ENCODE data around the gene USP25. TPM values are rescaled to one million over a fixed set of nuclear protein-coding genes. Genes with fewer than 3 reads are reported as not detected.

The USP25 gene
- polyA plus RNA-seq, 1 donor (not counting 4 experiments of a cell fraction or from before 2014, with no cell fraction given): 17.8 TPM

DNA sequence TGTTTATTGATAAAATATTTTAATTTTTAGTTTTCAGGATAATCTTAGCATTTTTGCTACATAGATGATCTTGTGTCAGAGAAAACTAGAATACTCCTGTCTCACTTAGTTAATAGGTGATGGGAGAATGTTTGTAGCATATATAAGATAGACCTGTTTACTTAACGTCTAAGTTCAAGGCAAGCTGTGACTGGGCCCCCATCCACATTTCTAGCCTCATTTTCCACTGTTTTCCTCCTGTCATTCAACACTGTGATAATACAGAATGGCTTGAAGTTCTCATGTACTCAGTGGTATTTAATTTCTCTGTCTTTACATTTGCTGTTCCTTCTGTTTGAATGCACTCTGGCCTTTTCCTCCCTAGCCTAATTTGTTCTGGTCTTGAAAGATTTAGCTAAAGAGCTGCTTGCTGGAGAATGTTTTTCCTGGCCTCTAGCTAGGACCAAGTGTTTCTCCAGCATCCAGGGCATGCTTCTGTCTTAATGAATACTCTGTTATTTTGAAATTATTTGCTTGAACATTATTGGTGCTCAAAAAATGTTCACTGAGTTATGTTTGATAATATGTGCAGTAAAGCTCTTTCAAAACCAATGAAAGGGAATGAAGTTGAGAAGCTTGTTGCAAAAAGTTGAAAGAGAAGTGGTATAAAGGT is 37.3 kb downstream of the USP25 start:
- Histone ChIP-seq H2AFZ (ENCODE audit: control insufficient read depth, low read length) (no peak overlapping the region), H3K36me3 (ENCODE audit: control insufficient read depth in 2 of 2, extremely low read depth in 1 of 2, insufficient read depth in 2 of 2, low read length in 2 of 2) (no peaks in the 10 kb centered on the region), H3K9me1 (ENCODE audit: control insufficient read depth, extremely low read depth, insufficient read depth, low read length) (no peaks in the 10 kb centered on the region), H3K4me3 (ENCODE audit: control insufficient read depth in 2 of 3, extremely low read depth in 1 of 3, insufficient read depth in 2 of 3, low read depth in 1 of 3, low read length in 3 of 3) (no peak overlapping the region), H3K27ac (ENCODE audit: control insufficient read depth, insufficient read depth, low read length) (no peak overlapping the region), H3K4me1 (ENCODE audit: control insufficient read depth, extremely low read depth, insufficient read depth, low read length) (peaks cover 17% of the 10 kb centered on the region), H3K27me3 (ENCODE audit: control insufficient read depth, extremely low read depth, insufficient read depth, low read length) (no peaks in the 10 kb centered on the region), H3K4me2 (ENCODE audit: control insufficient read depth, extremely low read depth, insufficient read depth, low read depth, low read length) (no peak overlapping the region), H4K20me1 (ENCODE audit: control insufficient read depth, extremely low read depth, insufficient read depth, low read length) (no peaks in the 10 kb centered on the region), H3K9ac (ENCODE audit: control insufficient read depth, extremely low read depth, insufficient read depth, low read length) (no peak overlapping the region), H3K9me3 (ENCODE audit: control insufficient read depth, low read depth, low read length) (no peaks in the 10 kb centered on the region), H3K79me2 (ENCODE audit: control insufficient read depth, insufficient read depth, low read length) (peaks cover 13% of the 10 kb centered on the region)
- dilution Hi-C loops (cut with MboI; ENCODE audit: extremely low pct_ligation_motif_present, low sequenced_read_pairs): no loop called here
- TF ChIP-seq, protein P1, sequence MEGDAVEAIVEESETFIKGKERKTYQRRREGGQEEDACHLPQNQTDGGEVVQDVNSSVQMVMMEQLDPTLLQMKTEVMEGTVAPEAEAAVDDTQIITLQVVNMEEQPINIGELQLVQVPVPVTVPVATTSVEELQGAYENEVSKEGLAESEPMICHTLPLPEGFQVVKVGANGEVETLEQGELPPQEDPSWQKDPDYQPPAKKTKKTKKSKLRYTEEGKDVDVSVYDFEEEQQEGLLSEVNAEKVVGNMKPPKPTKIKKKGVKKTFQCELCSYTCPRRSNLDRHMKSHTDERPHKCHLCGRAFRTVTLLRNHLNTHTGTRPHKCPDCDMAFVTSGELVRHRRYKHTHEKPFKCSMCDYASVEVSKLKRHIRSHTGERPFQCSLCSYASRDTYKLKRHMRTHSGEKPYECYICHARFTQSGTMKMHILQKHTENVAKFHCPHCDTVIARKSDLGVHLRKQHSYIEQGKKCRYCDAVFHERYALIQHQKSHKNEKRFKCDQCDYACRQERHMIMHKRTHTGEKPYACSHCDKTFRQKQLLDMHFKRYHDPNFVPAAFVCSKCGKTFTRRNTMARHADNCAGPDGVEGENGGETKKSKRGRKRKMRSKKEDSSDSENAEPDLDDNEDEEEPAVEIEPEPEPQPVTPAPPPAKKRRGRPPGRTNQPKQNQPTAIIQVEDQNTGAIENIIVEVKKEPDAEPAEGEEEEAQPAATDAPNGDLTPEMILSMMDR (optimal IDR thresholded peaks at IDR 0.05 in 1 of 3, IDR thresholded peaks at IDR 0.05 in 1 of 3, conservative IDR thresholded peaks at IDR 0.05 in 1 of 3; ENCODE audit: extremely low read depth in 1 of 3, insufficient read depth in 2 of 3, low read length in 3 of 3): no peak
- TF ChIP-seq EZH2 (IDR thresholded peaks at IDR 0.05; ENCODE audit: low read length): no peak
- FAIRE-seq (no peak), DNase-seq (ENCODE audit: low read depth, low spot score) (no peak)

DNA sequence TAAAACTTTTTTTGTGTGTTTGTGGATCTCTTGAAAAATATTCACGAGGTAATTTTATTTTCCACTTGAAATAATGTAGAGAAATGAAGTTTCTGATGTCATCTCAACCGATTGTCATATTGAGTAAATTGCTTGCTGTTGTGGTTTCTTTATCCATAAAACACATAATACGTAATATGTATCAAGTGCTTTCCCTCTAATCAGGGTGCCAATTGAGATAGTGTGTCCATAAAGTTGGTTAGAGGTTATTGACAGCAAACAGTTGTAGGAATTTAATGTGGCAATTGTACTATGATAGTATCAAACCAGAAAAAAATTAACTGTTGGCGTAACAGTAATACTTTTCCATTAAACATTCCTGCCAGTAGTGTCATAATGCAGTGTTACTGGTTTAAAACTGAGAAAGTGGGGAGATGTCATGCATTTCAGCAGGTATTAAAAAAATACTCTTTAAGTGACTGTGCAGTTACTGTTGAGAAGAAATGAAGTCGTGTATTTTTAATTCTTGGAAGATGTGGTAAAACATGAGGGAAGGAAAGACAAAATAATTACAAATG is 38.3 kb downstream of the USP25 start:
- TF ChIP-seq, protein P1 (optimal IDR thresholded peaks at IDR 0.05 in 1 of 3, IDR thresholded peaks at IDR 0.05 in 1 of 3, conservative IDR thresholded peaks at IDR 0.05 in 1 of 3; ENCODE audit: extremely low read depth in 1 of 3, insufficient read depth in 2 of 3, low read length in 3 of 3): no peak
- TF ChIP-seq EZH2 (IDR thresholded peaks at IDR 0.05; ENCODE audit: low read length): no peak
- H3K4me2 ChIP-seq (ENCODE audit: control insufficient read depth, extremely low read depth, insufficient read depth, low read depth, low read length): no peak overlapping the region
- no peak overlapping the region for H3K27ac ChIP-seq (ENCODE audit: control insufficient read depth, insufficient read depth, low read length)
- H3K9me1 ChIP-seq (ENCODE audit: control insufficient read depth, extremely low read depth, insufficient read depth, low read length): no peaks in the 10 kb centered on the region
- no peaks in the 10 kb centered on the region for H3K9me3 ChIP-seq (ENCODE audit: control insufficient read depth, low read depth, low read length)
- H3K4me1 ChIP-seq (ENCODE audit: control insufficient read depth, extremely low read depth, insufficient read depth, low read length): peaks cover 17% of the 10 kb centered on the region
- H3K79me2 ChIP-seq (ENCODE audit: control insufficient read depth, insufficient read depth, low read length): peaks cover 7% of the 10 kb centered on the region
- no peaks in the 10 kb centered on the region for H3K36me3 ChIP-seq (ENCODE audit: control insufficient read depth in 2 of 2, extremely low read depth in 1 of 2, insufficient read depth in 2 of 2, low read length in 2 of 2)
- H4K20me1 ChIP-seq (ENCODE audit: control insufficient read depth, extremely low read depth, insufficient read depth, low read length): no peaks in the 10 kb centered on the region
- DNase-seq (ENCODE audit: low read depth, low spot score) (no peak), FAIRE-seq (peak; percentile 20)
- dilution Hi-C loops (cut with MboI; ENCODE audit: extremely low pct_ligation_motif_present, low sequenced_read_pairs): no loop called here
- H3K4me3 ChIP-seq (ENCODE audit: control insufficient read depth in 2 of 3, extremely low read depth in 1 of 3, insufficient read depth in 2 of 3, low read depth in 1 of 3, low read length in 3 of 3): no peak overlapping the region
- no peak overlapping the region for H2AFZ ChIP-seq (ENCODE audit: control insufficient read depth, low read length)
- no peaks in the 10 kb centered on the region for H3K27me3 ChIP-seq (ENCODE audit: control insufficient read depth, extremely low read depth, insufficient read depth, low read length)
- H3K9ac ChIP-seq (ENCODE audit: control insufficient read depth, extremely low read depth, insufficient read depth, low read length): no peak overlapping the region
